ENCODE results near the gene ACTN4.
"Not testable (repeated sequence)": the region's sequence is repeated elsewhere in the genome, so short reads cannot be mapped to it uniquely, and the experiment has no call there.

ACTN4 gene

GRCh38 chr19:38766276-38767047 lies 119.0 kb downstream of the ACTN4 start:
- no peak for DNase-seq (ENCODE audit: low read depth in 2 of 2)

GRCh38 chr19:38769635-38770211 lies 122.3 kb downstream of the ACTN4 start:
- DNase-seq (ENCODE audit: low read depth in 2 of 2), result peak; percentile 86 to 93

- not testable (repeated sequence) for DNase-seq (ENCODE audit: low read depth in 2 of 2)
These were observed 122.9 kb downstream of the ACTN4 start for GRCh38 chr19:38770228-38770948.

DNA sequence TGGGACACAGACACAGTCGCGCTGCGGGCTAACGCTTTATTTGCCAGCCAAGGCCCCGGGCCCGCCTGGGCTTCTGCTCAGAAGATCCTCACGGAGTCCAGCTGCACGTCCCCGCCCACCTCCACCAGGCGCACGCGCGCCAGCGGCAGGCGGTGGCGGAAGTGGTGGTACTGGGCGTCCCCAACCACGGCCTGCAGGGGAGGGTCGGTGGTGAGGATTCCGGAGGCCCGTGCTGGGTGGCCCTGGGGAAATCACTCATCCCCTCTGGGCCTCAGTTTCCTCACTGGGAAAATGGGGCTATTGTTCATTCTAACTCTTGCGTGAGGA lies 123.5 kb downstream of the ACTN4 start:
- DNase-seq (ENCODE audit: low read depth in 2 of 2), result not testable (repeated sequence)

- not testable (repeated sequence) for DNase-seq (ENCODE audit: low read depth in 2 of 2)
These were observed 124.1 kb downstream of the ACTN4 start for GRCh38 chr19:38771569-38771968.

GRCh38 chr19:38773469-38774177 lies 126.2 kb downstream of the ACTN4 start, which contains the start of gene LGALS7:
Gene LGALS7 (minus strand): TSS chr19:38773517. CDS start chr19:38773492, 25 bp downstream.
- DNase-seq (ENCODE audit: low read depth in 2 of 2), result no peak

DNA sequence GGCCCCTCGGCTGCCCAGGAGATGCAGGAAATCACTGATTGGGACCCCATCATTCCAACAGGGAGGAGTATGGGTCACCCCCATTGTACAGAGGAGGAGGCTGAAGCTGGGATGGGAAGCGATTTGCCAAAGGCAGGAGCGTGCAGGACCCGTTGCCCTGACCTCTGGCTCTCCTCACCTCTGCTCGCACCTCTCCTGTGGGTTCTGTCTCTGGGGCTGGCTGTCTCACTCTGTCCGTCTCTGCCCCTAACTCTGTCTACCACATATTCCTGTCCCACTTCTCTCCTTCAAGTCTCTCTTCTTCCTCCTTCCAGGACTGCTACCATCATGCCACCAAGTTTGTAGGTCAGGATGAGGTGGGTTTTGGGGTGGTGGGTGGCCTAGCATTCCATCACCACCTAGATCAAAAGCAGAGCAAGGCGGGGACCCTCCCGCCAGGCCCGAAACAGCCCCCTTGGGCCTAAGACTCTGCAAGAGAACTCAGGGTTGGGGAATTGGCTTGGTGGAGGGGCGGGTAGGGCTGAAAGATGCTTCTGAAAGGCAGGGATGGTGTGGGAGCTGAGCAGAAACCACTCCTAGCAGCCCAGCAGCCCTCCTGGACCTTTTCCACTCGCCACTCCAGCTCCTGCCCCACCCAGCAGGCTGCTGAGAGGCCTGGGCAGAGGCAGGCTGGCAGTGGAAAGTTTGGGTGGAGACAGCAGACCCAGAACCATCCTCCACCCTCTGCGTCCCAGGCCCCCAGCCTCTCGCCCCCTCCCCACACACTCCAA lies 126.9 kb downstream of the ACTN4 start:
- DNase-seq (ENCODE audit: low read depth in 2 of 2), result no peak

GRCh38 chr19:38778733-38779132 lies 131.3 kb downstream of the ACTN4 start:
- no peak for DNase-seq (ENCODE audit: low read depth in 2 of 2)

DNA sequence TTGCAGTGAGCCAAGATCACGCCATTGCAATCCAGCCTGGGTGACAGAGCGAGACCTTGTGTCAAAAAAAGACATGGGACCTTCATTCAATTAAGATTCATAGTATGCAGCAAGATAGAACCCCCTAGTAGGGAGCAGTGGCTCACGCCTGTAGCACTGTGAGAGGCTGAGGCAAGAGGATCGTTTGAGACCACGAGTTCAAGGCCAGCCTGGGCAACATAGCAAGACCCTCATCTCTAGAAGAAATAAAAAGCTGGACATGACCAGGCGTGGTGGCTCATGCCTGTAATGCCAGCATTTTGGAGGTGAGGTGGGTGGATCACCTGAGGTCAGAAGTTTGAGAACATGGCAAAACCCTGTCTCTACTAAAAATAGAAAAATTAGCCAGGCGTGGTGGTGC lies 133.0 kb downstream of the ACTN4 start:
- DNase-seq (ENCODE audit: low read depth in 2 of 2), result no peak

- no peak for DNase-seq (ENCODE audit: low read depth in 2 of 2)
These were observed 133.6 kb downstream of the ACTN4 start for GRCh38 chr19:38781058-38781457.

Measured in stimulated activated CD4-positive, alpha-beta T cell treated with anti-CD3 and anti-CD28 coated beads, Interleukin-1b, Interleukin-23, amount 100 ng/mL, for 4 hours (primary cell).